GM12864 (cell line): ENCODE measurements around the gene MBD5.
"Not testable (repeated sequence)": the region's sequence is repeated elsewhere in the genome, so short reads cannot be mapped to it uniquely, and the experiment has no call there.

Experiments
- DNase-seq: peaks from one replicate; pipeline ENCODE4 v3.0.0-alpha.2; 2011; ENCODE audit warnings: low read depth
- H3K4me3 ChIP-seq: 2 replicates; pipeline ENCODE4 v1.5.1; 2011; ENCODE audit warnings: mild to moderate bottlenecking, low read depth, low read length, control low read depth
- TF ChIP-seq, protein P1 (sequence below): IDR thresholded peaks from 2 replicates; pipeline ENCODE4 v1.5.1; 2011; ENCODE audit warnings: low read depth, mild to moderate bottlenecking, moderate library complexity, low read length, control low read depth, inconsistent platforms; ENCODE audit errors: missing control alignments

The MBD5 gene

GRCh38 chr2:147996828-147997227 lies 24.1 kb upstream of the MBD5 start:
- H3K4me3 ChIP-seq, result no peak overlapping the region
- TF ChIP-seq, protein P1, sequence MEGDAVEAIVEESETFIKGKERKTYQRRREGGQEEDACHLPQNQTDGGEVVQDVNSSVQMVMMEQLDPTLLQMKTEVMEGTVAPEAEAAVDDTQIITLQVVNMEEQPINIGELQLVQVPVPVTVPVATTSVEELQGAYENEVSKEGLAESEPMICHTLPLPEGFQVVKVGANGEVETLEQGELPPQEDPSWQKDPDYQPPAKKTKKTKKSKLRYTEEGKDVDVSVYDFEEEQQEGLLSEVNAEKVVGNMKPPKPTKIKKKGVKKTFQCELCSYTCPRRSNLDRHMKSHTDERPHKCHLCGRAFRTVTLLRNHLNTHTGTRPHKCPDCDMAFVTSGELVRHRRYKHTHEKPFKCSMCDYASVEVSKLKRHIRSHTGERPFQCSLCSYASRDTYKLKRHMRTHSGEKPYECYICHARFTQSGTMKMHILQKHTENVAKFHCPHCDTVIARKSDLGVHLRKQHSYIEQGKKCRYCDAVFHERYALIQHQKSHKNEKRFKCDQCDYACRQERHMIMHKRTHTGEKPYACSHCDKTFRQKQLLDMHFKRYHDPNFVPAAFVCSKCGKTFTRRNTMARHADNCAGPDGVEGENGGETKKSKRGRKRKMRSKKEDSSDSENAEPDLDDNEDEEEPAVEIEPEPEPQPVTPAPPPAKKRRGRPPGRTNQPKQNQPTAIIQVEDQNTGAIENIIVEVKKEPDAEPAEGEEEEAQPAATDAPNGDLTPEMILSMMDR, result no peak
- DNase-seq, result no peak

- DNase-seq, result no peak
- TF ChIP-seq, protein P1, result no peak
- H3K4me3 ChIP-seq, result no peak overlapping the region
Measured at GRCh38 chr2:147998203-147998602, 22.7 kb upstream of the MBD5 start.

- DNase-seq, result no peak
- H3K4me3 ChIP-seq, result no peak overlapping the region
- TF ChIP-seq, protein P1, result no peak
Measured at GRCh38 chr2:147999126-147999525, 21.8 kb upstream of the MBD5 start.

- DNase-seq, result no peak
- H3K4me3 ChIP-seq, result no peak overlapping the region
- TF ChIP-seq, protein P1, result no peak
Measured at GRCh38 chr2:148000095-148000494, 20.8 kb upstream of the MBD5 start.

- H3K4me3 ChIP-seq, DNase-seq: not testable (repeated sequence)
Measured at GRCh38 chr2:148002420-148002819, 18.5 kb upstream of the MBD5 start.

- no peak for DNase-seq
- H3K4me3 ChIP-seq, result no peak overlapping the region
- TF ChIP-seq, protein P1, result no peak
Measured at GRCh38 chr2:148006249-148007007, 14.5 kb upstream of the MBD5 start.

GRCh38 chr2:148007219-148007900 lies 13.5 kb upstream of the MBD5 start:
- TF ChIP-seq, protein P1, result no peak
- no peak for DNase-seq
- H3K4me3 ChIP-seq, result no peak overlapping the region

GRCh38 chr2:148008411-148008810 lies 12.5 kb upstream of the MBD5 start:
- H3K4me3 ChIP-seq, DNase-seq: not testable (repeated sequence)
